NCI-H524 treated with DMSO at 0.1 percent for 48 hours (cell line): Measurements from ENCODE around the gene CT45A7.
"Not testable (repeated sequence)": the region's sequence is repeated elsewhere in the genome, so short reads cannot be mapped to it uniquely, and the experiment has no call there.

Experiments
- DNase-seq: peaks from one replicate; lab custom pipeline; 2025; lab: John Stamatoyannopoulos, UW

The CT45A7 gene

GRCh38 chrX:135837180-135837579, at the start of gene CT45A7:
Gene CT45A7, minus strand, starts transcription at chrX:135837280. Its CDS starts 3,747 bp downstream, at chrX:135833533.
- DNase-seq: not testable (repeated sequence)

GRCh38 chrX:135882741-135883140, 45.7 kb upstream of the CT45A7 start:
- DNase-seq: not testable (repeated sequence)

GRCh38 chrX:135871712-135872111, 34.6 kb upstream of the CT45A7 start, which contains the start of gene CT45A9:
Gene CT45A9, minus strand, starts transcription at chrX:135871812. Its CDS starts 3,751 bp downstream, at chrX:135868061.
- not testable (repeated sequence) for DNase-seq

- not testable (repeated sequence) for DNase-seq
Measured at GRCh38 chrX:135854438-135854837, 17.4 kb upstream of the CT45A7 start, which contains the start of gene CT45A8. Gene CT45A8, minus strand, starts transcription at chrX:135854538. Its CDS starts 3,755 bp downstream, at chrX:135850783.

- not testable (repeated sequence) for DNase-seq
Measured at GRCh38 chrX:135819912-135820311, 17.2 kb downstream of the CT45A7 start, which contains the start of gene CT45A2. Gene CT45A2, minus strand, starts transcription at chrX:135820012. Its CDS starts 3,747 bp downstream, at chrX:135816265.

GRCh38 chrX:135802687-135803086, 34.4 kb downstream of the CT45A7 start, which contains the start of gene CT45A6:
Gene CT45A6, minus strand, starts transcription at chrX:135802787. Its CDS starts 3,794 bp downstream, at chrX:135798993.
- DNase-seq: not testable (repeated sequence)

GRCh38 chrX:135785403-135785802, 51.7 kb downstream of the CT45A7 start, which contains the start of gene CT45A5:
Gene CT45A5, minus strand, starts transcription at chrX:135785503. Its CDS starts 3,774 bp downstream, at chrX:135781729.
- not testable (repeated sequence) for DNase-seq
